ENCODE measurements around the gene SART3.
"Not testable (repeated sequence)": the region's sequence is repeated elsewhere in the genome, so short reads cannot be mapped to it uniquely, and the experiment has no call there.

Gene SART3

DNA sequence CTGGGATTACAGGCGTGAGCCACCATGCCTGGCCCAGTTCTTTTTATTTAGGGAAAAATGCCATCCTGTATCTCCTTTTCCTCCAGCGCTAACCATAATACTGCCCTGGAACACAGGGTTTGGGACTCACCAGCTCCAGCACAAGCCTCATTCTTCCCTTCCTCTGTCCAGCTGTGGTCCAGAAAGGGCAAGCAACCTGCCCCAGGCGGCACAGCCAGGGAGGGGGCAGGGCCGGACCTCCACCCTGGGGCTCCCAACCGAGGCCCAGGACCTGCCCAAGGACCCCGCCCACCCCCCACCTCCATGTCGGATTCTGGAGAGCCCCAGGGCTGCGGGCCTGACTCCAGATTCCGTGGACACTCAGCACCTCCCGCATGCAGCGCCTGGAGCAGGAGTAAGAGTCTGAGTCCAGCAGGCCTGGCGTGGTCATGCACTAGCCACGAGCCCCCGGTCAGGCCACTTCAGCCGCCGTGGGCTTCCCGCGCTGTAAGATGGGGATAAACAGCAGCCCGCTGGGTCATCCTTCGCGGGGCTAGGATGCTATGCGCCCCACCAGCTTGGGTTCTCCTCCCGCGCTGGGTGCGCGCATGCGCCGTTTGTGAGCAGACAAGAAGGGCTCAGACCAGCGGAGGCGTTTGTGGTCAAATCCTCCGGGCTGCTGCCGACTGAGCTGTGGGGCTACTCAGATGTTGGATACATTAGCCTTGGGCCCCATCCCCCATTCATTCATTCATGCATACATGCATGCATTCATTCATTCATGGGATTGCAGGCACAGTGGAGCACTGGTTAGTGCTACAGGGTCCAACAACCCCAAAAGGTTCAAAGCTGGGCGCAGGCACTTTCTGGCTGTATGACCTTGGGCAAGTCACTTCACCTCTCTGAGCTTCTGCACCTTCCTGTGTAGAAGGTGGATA is 20.6 kb upstream of the SART3 start:
- DNase-seq, result no peak

DNA sequence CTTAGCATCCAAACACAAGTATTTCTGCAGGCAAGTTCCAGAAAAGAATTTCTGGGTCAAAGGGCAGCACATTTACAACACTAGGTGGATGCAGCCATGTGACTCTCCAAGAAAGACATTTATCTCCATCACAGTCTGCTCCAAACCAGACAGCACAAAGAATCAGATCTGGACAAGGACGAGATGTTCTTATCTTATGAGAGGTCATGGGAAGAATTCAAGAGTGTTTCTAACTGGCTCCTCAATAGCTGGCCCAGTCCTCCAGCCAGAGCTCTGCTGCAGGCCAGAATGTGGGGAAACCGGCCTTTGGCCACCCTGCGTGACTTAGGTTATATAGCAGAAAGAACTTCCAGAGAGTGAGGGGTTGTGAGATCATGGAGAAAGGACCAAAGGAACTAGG is 19.6 kb upstream of the SART3 start:
- DNase-seq, result no peak

DNA sequence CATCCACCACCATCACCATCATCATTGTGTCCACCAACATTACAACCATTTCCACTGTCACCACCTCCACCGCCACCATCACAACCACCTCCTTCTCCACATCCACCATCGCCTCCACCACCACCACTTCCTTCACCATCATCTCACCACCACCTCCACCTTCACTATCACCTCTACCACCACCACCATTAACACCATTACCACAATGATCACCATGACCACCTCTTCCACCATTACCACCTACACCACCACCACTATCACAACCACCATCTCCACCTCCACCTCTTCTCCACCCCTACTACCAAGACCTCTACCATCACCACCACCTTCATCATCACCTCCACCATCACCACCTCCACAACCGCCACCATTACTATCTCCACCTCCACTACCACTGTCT is 17.8 kb upstream of the SART3 start:
- DNase-seq, result no peak

DNA sequence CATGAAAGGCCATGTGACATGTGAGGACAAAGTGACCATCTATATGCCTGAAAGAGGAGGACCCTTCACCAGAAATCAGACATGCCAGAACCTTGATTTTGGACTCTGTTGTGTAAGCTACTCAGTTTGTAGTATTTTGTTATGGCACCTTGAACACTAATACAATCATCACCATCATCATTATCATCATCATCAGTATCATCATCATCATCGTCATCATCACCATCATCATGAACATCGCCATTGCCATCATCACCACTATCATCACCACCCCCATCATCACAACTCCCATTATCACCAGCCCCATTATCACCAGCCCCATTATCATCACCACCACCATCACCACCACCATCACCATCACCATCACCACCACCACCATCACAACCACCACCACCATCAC is 17.3 kb upstream of the SART3 start:
- no peak for DNase-seq

- no peak for DNase-seq
Measured at GRCh38 chr12:108577458-108577857, 16.5 kb upstream of the SART3 start.

DNA sequence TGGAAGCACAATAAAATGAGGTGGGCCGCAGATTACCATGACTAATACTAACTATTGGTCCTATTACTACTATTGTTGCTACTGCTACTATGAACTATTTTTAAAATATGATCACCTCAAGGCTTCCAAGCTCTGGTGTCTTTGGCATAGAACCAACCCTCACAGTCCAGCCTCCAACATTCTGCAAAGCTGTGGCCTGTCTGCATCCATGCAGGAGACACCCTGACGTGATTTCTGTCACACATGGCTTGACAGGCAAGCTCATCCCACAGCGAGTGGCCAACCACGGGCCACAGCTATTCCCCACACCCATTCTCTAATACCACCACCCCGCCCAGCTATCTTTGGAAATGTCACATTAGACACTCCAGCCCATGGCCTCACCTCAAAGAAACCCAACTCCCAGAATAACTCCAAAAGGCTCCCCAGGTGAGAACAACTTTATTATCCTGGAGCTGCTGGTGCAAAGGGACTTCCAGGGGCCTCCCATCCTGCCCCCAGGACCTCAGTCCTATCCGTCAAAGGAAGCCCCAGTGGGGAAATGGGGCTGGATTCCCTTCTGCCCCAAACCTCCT is 15.8 kb upstream of the SART3 start:
- DNase-seq, result no peak

GRCh38 chr12:108575199-108575912 is 14.4 kb upstream of the SART3 start:
- no peak for DNase-seq

DNA sequence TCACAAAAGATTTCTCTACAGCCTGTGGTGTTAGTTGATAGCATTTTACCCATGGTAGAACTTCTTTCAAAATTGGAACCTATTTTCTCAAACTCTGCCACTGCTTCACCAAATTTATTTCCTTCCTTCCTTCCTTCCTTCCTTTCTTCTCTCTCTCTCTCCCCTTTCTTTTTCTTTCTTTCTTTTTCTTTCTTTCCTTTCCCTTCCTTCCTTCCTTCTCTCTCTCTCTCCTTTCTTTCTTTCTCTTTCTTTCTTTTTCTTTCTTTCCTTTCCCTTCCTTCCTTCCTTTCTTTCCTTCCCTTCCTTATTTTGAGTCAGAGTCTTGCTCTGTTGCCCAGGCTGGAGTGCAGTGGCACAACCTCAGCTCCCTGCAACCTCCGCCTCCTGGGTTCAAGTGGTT is 13.3 kb upstream of the SART3 start:
- DNase-seq, result not testable (repeated sequence)

- DNase-seq, result no peak
Measured at GRCh38 chr12:108573317-108573716, 12.3 kb upstream of the SART3 start.

- no peak for DNase-seq
Measured at GRCh38 chr12:108572166-108572790, 11.3 kb upstream of the SART3 start.

GRCh38 chr12:108571609-108572165 is 10.7 kb upstream of the SART3 start:
- DNase-seq, result no peak

DNA sequence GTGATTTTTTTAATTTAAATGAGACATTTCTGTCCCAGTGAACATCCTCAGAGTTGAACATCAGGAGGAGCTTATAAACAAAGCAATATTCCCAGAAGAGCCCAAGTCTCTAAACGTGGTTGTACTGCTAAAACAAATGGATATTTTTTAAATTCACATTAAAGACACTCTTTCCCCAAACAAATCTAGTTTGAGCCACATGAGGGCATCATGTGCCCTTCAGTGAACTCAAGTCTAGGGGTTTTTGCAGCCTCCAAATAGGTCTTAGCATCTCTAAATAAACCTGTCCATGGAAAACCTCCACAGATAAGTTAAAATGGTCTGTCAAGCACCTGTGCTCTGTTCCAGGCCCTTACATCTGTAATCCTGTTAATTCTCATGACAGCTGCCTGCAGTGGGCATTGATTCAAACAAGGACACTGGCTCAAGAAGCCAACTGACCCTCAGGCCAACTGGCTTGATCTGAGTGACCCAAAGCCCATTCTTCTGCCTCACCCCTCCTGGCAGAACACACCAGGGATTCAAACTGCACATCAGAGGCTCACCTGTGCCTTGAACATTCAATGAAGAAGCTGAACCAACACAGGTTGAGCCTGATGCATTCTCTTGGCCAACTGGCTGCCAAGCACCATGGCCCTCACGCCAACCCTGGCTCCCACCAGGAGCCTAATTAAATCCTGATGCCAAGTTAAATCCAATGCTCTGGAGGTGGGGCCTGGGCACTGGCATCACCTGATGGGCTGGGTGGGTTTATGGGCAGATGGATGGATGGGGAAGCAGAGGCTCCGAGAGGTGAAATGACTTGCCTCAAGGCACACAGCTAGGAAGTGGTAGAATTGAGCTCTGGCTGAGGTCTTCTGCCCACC is 10.0 kb upstream of the SART3 start:
- no peak for DNase-seq

DNA sequence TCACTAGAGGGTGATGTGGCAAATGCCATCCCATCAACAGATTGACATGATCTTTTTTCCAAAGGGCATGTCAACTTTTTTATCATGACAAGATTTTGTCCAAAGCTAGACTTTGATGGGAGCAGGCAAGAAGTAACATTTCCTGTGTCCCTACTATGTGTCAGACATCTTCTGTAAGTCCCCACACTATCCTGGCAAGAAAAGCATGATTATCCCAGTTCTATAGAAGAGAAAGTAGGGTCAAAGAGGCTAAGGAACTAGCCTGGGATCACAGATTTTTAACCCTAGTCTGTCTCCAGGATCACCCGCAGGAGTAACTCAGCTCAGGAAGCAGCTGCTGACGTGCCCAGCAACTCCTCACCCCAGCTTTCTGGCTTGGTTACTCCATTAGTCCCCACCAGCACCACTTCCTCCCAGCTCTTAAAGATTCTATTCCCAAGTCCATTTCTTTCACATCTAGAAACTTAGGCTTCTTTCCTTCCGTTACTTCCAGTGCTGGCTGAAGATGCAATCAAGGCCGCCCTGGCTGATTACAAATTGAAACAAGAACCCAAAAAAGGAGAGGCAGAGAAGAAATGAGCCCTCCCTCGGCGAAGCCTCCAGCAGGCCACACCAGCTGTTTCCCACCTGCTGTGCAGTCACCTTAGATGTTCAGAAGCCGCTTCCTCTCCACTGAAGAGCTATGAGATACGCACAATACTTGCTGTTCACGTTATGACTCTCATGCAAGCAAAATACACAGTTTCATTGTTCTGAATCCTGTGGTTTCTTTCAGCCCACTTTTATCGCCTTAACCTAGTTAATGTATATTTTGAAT is 7.6 kb upstream of the SART3 start:
- peak; percentile 42 to 47 for DNase-seq

GRCh38 chr12:108567406-108568337 is 6.7 kb upstream of the SART3 start:
- DNase-seq, result no peak

DNA sequence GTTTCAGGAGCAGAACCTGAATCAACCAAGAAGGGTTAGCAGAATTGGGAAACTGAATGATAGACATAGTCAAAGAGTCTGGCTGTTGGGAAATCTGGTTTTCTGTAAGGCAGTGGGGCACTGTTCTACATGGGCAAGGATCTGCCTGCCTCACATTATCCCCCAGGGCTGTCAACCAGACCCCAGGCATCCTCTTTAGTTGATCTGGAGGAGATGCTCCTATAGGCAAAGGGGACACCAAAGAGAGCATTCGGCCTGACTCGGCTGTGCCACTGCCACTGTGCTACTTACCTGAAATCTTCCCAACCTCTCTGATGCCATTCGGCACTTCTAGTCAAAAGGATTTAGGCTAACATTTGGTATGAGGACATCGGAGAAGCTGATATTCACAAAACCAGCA is 5.5 kb upstream of the SART3 start:
- DNase-seq, result no peak

DNA sequence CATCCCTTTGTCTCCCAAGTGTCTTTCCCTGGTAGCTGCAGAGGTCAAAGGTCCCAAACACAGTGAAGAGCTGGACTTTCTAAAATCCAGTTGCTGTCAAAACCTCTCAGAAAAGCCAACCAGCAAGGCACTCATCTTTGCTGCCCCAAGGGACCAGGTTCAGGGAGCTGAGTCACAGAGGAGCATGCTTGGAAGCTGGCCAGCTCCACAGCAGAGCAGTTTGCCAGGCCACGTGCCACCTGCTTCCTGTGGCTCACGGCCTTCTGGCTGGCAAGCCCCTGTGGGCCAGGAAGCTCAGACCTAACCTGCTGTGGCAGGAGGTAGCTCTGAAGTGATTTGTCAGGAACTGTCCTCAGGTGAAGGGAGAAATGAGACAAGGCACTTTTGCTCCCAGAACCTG is 5.0 kb upstream of the SART3 start:
- peak in 1 of 2 donors; percentile 40 for DNase-seq

DNA sequence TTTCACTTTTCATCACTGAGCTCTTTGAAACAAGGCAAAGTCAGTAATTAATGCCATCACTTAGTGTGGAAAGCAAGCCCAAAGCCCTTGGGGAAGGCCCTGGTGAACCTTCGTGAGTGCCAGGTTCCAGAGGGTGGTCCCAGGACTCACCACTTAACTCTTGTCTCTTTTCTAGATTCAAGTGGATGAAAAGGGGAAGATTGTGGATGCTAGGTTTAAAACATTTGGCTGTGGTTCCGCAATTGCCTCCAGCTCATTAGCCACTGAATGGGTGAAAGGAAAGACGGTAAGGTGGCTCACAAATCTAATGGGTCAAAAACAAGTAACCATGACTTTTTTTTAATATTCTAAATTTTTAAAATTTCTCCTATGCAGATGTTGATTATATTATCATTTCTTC is 4.2 kb upstream of the SART3 start:
- DNase-seq, result no peak

- no peak for DNase-seq
Measured at GRCh38 chr12:108564724-108565123, 3.8 kb upstream of the SART3 start.

GRCh38 chr12:108563804-108564151 is 2.8 kb upstream of the SART3 start:
- no peak for DNase-seq
